ENCODE measurements around the gene WDR62.

DNA sequence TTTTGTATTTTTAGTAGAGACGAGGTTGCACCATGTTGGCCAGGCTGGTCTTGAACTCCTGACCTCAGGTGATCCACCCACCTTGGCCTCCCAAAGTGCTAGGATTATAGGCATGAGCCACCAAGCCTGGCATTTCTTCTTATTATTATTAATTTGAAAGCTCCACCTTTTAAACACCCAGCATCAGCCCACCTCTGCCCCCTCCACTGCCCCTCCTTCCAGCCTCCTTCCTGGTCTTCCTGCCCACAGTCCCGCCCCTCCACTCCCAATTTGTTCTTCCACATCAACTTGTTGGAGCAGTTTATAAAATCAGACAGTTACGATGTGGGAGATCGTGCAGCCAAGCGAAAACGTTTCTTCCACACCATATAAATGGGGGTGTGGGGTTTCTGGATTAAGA lies 14.2 kb upstream of the WDR62 start:
- TF ChIP-seq, protein P1, sequence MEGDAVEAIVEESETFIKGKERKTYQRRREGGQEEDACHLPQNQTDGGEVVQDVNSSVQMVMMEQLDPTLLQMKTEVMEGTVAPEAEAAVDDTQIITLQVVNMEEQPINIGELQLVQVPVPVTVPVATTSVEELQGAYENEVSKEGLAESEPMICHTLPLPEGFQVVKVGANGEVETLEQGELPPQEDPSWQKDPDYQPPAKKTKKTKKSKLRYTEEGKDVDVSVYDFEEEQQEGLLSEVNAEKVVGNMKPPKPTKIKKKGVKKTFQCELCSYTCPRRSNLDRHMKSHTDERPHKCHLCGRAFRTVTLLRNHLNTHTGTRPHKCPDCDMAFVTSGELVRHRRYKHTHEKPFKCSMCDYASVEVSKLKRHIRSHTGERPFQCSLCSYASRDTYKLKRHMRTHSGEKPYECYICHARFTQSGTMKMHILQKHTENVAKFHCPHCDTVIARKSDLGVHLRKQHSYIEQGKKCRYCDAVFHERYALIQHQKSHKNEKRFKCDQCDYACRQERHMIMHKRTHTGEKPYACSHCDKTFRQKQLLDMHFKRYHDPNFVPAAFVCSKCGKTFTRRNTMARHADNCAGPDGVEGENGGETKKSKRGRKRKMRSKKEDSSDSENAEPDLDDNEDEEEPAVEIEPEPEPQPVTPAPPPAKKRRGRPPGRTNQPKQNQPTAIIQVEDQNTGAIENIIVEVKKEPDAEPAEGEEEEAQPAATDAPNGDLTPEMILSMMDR (conservative IDR thresholded peaks at IDR 0.05; ENCODE audit: low read length): no peak
- no peak for TF ChIP-seq EZH2phosphoT487 (IDR thresholded peaks at IDR 0.05; ENCODE audit: borderline replicate concordance, low read depth, low read length)

Data from OCI-LY7 (cell line).